K562 (cell line): ENCODE data around the gene PIGK. TPM values are rescaled to one million over a fixed set of nuclear protein-coding genes. Genes with fewer than 3 reads are reported as not detected.

Source experiments
- CBFB ChIP-seq: sonication (generic); formaldehyde crosslinking; IDR thresholded peaks from 2 replicates; pipeline ENCODE4 v1.4.0; 2020; ENCODE audit warnings: mild to moderate bottlenecking, missing genetic modification reagents
- DNMT1 ChIP-seq: fragments of 450-650 bp; IDR thresholded peaks from 2 replicates; pipeline ENCODE4 v1.6.1; 2016; ENCODE audit warnings: antibody characterized with exemption, mild to moderate bottlenecking
- FOXP1 ChIP-seq: sonication (generic); formaldehyde crosslinking; IDR thresholded peaks from 2 replicates; pipeline ENCODE4 v1.8.0; 2022; ENCODE audit warnings: mild to moderate bottlenecking, missing genetic modification reagents
- IRF2 ChIP-seq: sonication (generic); formaldehyde crosslinking; IDR thresholded peaks from 2 replicates; pipeline ENCODE4 v1.8.1; 2022; ENCODE audit warnings: mild to moderate bottlenecking, missing genetic modification reagents
- KLF6 ChIP-seq: fragments of 250-450 bp; sonication (Bioruptor Pico); IDR thresholded peaks from 2 replicates; pipeline ENCODE4 v1.4.0; 2020; ENCODE audit warnings: mild to moderate bottlenecking, moderate library complexity, borderline replicate concordance
- NFATC3 ChIP-seq: fragments of 450-650 bp; IDR thresholded peaks from 2 replicates; pipeline ENCODE4 v1.6.1; 2017; ENCODE audit warnings: mild to moderate bottlenecking
- YY1 ChIP-seq, 3 experiments: IDR thresholded peaks; 2 replicates each; pipeline ENCODE4 v1.6.1; 2011; ENCODE audit warnings: low read length in 2 of 3, mild to moderate bottlenecking in 2 of 3, moderate library complexity in 2 of 3, borderline replicate concordance in 1 of 3, control low read depth in 1 of 3, low read depth in 1 of 3; ENCODE audit not compliant: insufficient read depth in 3 of 3, insufficient replicate concordance in 2 of 3, control insufficient read depth in 1 of 3, insufficient read length in 1 of 3; ENCODE audit errors: extremely low read depth in 1 of 3
- ZBTB8A ChIP-seq: fragments of 450-650 bp; IDR thresholded peaks from 2 replicates; pipeline ENCODE4 v1.6.1; 2018; ENCODE audit warnings: mild to moderate bottlenecking, moderate library complexity; ENCODE audit not compliant: partially characterized antibody
- ZC3H8 ChIP-seq: fragments of 450-650 bp; IDR thresholded peaks from 2 replicates; pipeline ENCODE4 v1.6.1; 2017
- ZNF121 ChIP-seq: sonication (generic); formaldehyde crosslinking; conservative IDR thresholded peaks from 2 replicates; pipeline ENCODE4 v1.8.0; 2022; ENCODE audit warnings: missing genetic modification reagents
- ZNF274 ChIP-seq: IDR thresholded peaks from 2 replicates; pipeline ENCODE4 v1.6.1; 2011; ENCODE audit warnings: low read depth, mild to moderate bottlenecking, low read length, moderate library complexity, borderline replicate concordance
- ZNF324 ChIP-seq: fragments of 250-450 bp; sonication (Bioruptor Pico); IDR thresholded peaks from 2 replicates; pipeline ENCODE4 v1.4.0; 2020; ENCODE audit warnings: mild to moderate bottlenecking
- ZNF408 ChIP-seq: fragments of 250-450 bp; sonication (Bioruptor Pico); IDR thresholded peaks from 2 replicates; pipeline ENCODE4 v1.4.0; 2020; ENCODE audit warnings: low read depth, mild to moderate bottlenecking, moderate library complexity
- polyA plus RNA-seq, 8 experiments: library from polyadenylated mRNA; depleted of rRNA in 4 of 8; stranded (reverse) in 5 of 8; unstranded in 3 of 8; fragments of >200 nt; fragmentation: Nextera tagmentation in 2 of 8; fragmentation: Illumina TruSeq in 1 of 8; extraction: Ambion mirVana in 2 of 8; extraction: Trizol in 1 of 8; gene quantifications; 2 replicates each; pipeline versions ENCODE4 v1.2.1 to v1.2.3, GENCODE V29; 2011 to 2014; ENCODE audit warnings: inconsistent platforms in 1 of 8, missing spikeins in 1 of 8
- total RNA-seq, 7 experiments: library from RNA; depleted of rRNA in 6 of 7; stranded (reverse); fragments of >200 nt in 6 of 7; fragmentation: Illumina TruSeq in 2 of 7; extraction: Trizol in 2 of 7; gene quantifications; 2 replicates each; pipeline versions ENCODE4 v1.2.1 to v1.2.3, GENCODE V29; 2011 to 2021; ENCODE audit warnings: low replicate concordance in 1 of 7
- TF ChIP-seq, protein P1 (sequence below): fragments of 250-450 bp; sonication (Bioruptor Pico); IDR thresholded peaks from 2 replicates; pipeline ENCODE4 v1.5.0; 2021
- TF ChIP-seq, protein P2 (sequence below), 2 experiments: IDR thresholded peaks in 1 of 2; conservative IDR thresholded peaks in 1 of 2; 2 replicates each; pipeline ENCODE4 v1.6.1; 2016; ENCODE audit warnings: low read depth in 2 of 2, mild to moderate bottlenecking in 1 of 2, missing compliant biosample characterization in 1 of 2, missing genetic modification characterization in 1 of 2, moderate library complexity in 1 of 2

PIGK gene
- total and polyA plus RNA-seq, 9 of the 15 experiments (the other 6 are each of a cell fraction or from before 2014, with no cell fraction given): 15.7 to 59.5 (median 29.9) TPM

- TF ChIP-seq ZC3H8: no peak
- TF ChIP-seq DNMT1: no peak
- TF ChIP-seq, protein P1, sequence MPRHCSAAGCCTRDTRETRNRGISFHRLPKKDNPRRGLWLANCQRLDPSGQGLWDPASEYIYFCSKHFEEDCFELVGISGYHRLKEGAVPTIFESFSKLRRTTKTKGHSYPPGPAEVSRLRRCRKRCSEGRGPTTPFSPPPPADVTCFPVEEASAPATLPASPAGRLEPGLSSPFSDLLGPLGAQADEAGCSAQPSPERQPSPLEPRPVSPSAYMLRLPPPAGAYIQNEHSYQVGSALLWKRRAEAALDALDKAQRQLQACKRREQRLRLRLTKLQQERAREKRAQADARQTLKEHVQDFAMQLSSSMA (CRISPR knock-in tag): no peak
- TF ChIP-seq IRF2 (CRISPR knock-in tag): no peak
- no peak for TF ChIP-seq ZNF274
- peak; percentile 72 to 96 (median 94) for TF ChIP-seq YY1 (IDR thresholded peaks at IDR 0.05; ENCODE audit: borderline replicate concordance in 1 of 3, control insufficient read depth in 1 of 3, extremely low read depth in 1 of 3, insufficient read depth in 3 of 3, insufficient read length in 1 of 3, insufficient replicate concordance in 2 of 3, low read depth in 1 of 3, low read length in 2 of 3)
- TF ChIP-seq NFATC3: no peak
- TF ChIP-seq ZBTB8A: no peak
- no peak for TF ChIP-seq ZNF324 (CRISPR knock-in tag)
- TF ChIP-seq, protein P2, sequence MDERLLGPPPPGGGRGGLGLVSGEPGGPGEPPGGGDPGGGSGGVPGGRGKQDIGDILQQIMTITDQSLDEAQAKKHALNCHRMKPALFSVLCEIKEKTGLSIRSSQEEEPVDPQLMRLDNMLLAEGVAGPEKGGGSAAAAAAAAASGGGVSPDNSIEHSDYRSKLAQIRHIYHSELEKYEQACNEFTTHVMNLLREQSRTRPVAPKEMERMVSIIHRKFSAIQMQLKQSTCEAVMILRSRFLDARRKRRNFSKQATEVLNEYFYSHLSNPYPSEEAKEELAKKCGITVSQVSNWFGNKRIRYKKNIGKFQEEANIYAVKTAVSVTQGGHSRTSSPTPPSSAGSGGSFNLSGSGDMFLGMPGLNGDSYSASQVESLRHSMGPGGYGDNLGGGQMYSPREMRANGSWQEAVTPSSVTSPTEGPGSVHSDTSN (CRISPR knock-in tag; IDR thresholded peaks at IDR 0.05; ENCODE audit: low read depth): no peak
- TF ChIP-seq, protein P2 (tag; conservative IDR thresholded peaks at IDR 0.05; ENCODE audit: low read depth): no peak
- TF ChIP-seq CBFB (CRISPR knock-in tag): no peak
- TF ChIP-seq FOXP1 (CRISPR knock-in tag): no peak
- TF ChIP-seq KLF6 (CRISPR knock-in tag): no peak
- no peak for TF ChIP-seq ZNF408 (CRISPR knock-in tag)
- TF ChIP-seq ZNF121 (CRISPR knock-in tag): no peak
These were observed at the start of gene PIGK (continued) for GRCh38 chr1:77219166-77219887.
